UCSD-AML1 (cell line): Measurements from ENCODE around the gene CCL21.

Experiments used
- DNase-seq: peaks from one replicate; lab custom pipeline; 2025; ENCODE audit not compliant: unreplicated experiment; lab: John Stamatoyannopoulos, UW

CCL21 gene

DNA sequence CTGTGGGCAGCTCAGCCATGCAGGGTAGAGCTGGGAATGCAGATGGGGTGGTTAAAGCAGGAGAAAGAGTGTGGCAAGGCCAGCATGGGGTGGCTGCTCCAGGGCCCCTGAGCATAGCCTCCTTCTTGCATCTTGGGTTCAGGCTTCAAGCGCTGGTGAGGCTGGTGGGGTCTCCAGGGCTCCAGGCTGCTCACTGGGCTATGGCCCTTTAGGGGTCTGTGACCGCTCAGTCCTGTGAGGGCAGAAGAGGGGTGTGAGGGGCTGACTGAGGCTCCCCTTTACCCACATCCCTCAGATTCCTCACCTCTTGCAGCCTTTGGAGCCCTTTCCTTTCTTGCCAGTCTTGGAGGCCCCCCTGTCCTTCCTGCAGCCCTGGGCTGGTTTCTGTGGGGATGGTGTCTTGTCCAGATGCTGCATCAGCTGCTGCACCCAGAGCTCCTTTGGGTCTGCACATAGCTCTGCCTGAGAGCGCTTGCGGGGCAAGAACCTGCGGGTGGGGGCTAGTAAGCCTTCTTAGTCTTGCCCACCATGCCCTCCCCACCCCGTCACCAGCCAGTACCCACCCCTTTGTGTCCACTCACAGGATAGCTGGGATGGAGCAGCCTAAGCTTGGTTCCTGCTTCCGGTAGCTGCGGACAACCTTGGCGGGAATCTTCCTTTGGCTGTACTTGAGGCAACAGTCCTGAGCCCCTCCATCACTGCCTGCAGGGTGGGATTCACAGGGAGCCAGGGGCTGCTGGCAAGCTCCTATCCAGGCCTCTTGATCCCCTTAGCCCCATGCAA, 549 bp downstream of the CCL21 start:
- DNase-seq, result no peak

DNA sequence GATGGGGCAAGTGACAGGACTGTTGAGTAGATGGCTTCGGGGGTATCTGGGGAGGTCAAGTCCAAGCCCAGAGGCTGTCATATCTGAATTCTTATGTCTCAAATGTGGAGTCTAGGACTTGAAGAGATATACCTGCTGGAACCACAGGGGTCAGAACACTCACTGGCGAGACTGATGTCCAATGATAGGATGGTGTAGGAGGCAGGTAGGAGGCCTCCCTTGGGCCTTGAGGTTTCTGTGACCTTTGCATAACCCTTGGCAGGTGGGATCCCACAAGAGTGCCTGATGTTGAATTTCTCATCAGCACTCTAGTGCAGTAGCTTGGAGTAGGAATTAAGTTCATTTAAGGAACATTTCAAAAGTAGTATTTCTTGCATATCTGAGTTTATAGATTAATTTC, 2.8 kb downstream of the CCL21 start:
- DNase-seq, result no peak

DNA sequence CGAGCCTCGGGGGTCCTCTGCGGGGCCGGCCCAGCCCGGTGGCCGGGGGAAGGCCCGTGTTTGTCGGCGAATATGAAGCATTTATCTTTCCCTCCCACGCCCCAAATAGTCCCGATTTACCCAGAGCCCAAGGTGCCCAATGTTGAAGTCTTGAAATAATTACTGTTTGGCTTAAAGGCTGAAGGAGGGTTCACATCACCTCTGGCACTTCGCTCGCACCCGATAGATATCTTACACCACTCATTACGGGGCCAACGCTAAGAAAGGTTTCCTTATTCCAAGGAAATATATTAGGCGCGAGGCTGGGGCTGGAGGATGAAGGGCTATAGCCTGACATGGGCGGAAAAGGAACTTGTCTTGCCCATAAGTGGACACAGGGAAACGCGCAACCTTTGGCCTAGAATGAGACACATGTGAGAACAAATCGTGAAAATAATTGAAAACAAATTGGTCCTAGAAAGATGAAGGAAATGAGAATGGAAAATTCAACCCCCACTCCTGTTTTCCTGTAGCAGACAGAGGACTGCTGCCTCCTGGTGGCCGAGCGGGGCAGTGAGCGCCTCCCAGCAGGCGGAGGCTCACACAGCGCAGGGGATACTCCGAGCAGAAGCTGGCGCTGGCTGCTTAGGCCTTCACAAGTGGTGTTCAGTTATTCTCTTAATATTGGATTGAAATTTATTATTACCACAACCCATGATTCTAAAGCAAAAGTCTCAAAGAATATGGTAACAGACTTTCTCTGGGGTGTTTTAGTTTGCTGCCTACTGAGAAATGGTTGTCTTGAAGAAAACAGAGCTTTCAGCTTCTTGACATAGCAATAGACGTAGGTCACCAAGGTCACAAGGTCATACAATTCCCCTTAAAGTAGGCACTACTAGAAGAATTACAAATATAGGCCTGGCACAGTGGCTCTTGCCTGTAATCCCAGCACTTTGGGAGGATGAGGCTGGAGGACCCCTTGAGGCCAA, 7.9 kb downstream of the CCL21 start:
- peak; percentile 79 for DNase-seq

DNA sequence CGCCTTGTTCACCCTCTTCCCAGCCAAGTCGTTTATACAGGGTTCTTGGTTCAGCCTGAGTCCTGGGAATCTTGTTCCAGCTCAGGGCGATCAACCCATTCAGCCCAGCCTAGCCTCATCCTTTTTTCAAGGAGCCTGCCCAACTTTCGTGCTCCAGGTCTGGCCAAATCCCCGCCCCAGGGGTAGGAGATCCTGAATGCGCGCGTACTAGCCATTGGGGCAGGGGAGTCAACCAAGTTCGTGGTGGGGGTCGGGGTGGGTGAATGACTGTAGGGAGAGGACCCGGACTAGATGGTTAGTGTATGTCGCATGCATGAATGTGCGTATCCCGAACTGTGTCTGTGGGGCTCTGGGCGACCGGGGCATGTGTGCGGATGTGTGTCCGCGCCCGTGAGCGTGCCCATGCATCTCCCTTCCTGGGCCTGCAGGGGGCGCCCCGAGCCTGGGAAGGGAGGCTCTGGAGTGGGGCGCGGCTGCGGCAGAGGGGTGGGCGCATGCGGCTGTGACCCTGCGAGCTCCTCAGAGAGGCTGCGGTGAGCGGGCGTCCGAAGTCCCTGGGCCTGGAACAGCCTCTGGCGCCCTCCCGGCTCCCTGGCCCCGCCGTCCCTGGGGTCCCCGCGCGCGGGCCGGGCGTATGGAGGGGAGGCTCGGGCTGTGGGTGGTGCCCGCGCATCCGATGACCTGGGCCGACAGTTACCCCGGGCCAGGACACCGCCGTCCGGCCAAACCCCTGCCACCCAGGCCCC, 8.7 kb downstream of the CCL21 start:
- peak; percentile 71 for DNase-seq

DNA sequence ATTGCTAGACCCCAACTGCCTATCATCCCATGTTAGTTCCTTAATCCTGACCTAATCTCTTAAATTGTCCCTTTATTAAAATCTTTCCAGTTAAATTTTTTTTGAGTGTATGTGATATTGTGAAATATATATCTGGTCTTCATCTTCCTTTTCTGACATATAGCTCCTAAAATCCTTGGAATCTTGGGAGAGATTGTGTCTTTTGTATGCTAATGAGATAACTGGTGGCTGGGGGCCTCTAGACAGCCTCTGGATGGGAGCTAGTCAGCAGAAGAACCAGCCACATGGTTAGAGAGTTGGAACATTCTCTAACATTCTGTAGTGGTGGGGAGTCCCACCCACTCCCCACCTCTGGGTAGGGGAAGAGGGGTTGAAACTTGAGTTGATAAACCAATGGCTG, 15.1 kb downstream of the CCL21 start:
- no peak for DNase-seq

DNA sequence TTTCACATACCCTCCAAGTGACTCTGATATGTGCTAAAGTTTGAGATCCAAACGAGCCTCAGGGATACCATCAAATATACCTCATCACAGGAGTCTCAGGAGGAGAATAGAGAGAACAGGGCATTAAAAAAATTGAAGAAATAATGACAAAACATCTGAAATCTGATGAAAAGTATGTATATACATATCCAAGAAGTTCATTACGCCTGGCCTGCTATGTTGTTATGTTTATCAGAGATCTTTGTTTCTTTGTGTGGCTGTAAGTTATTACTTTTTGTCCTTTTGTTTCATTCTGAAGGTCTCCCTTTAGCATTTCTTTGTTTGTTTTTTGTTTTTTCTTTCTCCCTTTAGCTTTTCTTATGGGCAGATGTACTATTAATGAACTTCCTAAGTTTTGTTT, 16.4 kb downstream of the CCL21 start:
- no peak for DNase-seq

DNA sequence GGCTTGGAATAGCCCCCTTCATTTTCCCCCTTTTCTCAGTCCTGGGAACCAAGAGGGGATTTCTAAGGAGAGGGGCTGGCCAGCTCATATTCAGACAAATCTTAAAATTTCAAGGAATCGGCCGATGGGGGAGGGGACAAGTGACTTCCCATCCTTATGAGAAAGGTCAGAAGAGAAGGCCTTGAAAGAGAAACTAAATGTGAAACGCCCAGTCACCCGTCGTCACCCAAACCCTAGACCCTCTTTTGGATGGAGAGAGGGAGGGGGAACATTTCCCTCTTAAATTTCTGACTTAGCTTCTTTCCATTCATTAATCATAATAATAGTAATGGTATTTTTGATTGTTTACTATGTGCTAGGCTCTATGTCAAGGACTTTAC, 18.0 kb downstream of the CCL21 start:
- DNase-seq, result no peak

DNA sequence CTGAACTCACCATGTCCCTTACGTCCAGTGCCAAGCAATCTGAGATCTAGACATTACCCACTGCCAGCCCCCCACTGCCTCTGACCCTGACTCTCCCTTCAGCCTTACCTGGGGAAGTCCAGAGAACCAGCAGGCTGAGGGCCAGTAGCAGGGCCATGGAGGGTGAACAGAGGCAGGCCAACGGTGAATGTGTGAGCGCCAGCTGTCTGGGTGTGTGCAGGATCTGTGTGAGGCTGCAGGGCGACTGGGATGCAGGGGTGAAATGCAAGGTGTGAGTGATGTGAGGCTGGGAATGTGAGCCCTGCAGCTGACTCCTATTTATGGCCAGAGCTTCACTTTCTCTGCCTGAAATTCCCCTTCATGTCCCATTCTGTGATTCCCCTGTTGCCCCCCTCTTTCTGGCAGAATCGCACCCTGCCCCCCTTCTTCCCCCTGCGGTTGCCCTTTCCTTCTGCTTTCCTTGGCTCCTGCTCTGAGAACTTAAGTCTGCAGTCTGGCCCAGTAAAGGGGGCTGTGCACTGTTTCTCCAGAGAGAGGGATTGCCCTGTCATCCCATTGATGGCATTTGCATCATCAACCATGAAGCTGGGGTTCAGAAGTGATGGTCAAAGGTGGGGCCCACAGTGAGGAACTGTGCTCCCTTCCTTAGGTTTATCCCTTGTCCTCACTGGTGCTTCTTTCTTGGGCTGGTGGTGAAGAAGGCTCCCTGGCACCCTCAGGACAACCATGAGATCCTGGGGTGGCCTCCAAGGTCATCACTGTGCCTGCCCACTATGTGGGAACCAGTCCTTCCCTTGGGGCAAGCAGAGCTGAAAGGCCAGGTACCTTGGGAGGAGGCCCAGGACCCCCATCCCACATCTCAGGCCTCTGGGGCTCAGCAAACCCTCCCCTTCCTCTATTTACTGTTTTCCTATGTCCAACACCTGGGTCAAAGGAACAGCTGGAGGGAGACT, 18.7 kb downstream of the CCL21 start, which contains the start of gene CCL19:
Gene CCL19 (minus strand): TSS at position 294 of the 953 bp plus-strand sequence. CDS start 137 bp downstream, at position 157.
- peak; percentile 37 for DNase-seq

DNA sequence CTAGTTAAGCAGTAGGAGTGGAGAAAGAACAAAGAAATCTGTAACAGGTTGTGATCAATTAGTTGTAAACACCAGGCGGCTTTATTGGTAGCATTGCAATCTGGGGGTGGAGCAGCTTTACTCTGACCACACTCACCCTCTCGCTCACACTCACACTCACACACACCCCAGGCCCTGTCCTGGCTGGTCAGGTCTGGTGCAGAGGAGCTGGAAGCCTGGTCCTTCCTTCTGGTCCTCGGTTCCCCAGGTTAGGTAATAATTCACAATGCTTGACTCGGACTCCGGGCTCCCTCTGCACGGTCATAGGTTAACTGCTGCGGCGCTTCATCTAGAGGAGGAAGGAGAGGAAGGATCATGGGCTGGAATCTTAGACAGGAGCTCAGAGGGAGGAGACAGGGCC, 20.4 kb downstream of the CCL21 start:
- no peak for DNase-seq

DNA sequence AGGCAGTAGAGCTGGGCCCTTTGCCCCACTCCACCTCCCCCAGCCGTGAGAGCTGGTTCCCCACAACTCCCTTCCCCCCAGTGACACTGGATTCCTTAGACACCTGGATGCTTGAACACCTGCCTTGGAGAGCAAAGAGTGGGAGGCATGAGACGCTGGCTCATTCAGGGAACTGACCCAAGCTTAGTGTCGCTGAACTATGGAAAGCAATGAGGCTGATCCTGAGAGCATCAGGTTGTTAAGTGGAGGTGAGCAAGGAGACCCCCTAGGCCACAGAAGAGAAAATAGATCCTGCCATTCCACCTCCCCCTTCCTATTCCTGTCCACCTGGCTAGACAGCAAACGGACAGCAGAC, 20.8 kb downstream of the CCL21 start:
- DNase-seq, result no peak

DNA sequence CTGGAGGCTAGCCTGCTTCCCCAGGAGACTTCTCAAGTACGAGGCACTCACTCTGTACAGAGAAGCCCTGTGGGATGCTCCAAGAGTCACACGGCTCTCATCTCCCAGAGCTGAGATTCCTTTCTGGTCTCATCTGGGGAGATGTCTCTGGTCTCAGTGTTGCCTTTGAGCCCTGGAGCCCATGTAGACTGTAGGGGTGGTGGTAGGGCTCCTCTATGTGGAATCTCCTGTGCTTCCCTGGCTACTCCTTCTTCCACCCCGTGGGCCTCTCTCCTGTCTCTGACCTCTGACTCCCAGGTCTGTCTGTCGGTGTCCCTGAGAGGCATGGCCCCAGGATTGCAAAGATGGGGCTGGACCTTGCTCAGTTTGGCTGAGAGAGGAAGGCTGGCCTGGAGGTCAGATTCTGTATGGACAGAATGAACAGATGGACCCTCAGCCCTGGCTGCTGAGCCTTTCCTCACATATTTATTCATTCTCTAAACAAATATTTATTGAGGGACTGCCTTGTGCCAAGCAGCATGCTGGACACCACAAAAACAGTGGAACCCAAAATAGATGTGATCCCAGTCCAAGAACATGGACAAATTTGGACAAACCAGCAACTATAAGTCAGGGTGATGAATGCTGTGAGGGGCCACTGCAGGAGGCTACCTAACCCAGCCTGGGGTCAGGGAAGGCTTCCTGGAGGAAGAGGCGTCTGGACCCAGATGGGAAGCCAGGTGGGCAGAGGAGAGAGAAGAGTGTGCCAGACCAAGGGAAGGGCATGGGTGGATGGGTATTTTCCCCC, 21.4 kb downstream of the CCL21 start:
- no peak for DNase-seq

DNA sequence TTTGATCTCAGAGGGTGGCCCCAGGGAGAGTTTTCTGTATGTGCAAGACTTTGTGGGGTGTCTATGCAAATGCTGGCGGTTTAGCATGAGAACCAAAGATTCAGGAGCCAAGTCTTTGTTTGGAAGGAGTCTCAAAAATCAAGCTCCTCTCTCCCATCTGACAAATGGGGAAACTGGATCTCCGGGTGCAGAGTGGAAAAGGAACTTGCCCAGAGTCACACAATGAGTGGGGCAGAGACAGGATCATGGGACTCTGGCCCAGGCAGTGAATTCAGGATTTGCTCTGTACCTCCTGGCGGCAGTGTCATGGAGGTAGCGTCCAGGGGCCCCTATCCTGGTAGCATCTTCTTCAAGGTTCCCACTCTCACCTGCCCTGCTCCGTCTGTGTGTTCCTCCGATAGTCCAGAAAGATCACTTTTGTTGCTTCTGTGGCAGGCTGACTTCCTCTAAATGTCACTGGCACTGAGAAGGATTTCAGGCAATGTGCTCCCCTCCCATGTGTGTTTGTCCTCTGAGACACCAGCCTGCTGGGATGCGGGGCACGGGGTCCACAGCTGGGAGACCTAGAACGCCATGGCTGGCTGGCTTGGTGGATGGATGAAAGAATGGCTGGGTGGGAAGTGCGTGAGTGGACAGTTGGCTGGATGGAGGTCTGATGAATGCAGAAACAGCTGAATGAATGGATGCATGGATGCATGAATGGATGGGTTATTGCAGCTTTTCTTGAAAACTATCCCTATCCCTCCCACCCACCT, 22.5 kb downstream of the CCL21 start:
- no peak for DNase-seq

DNA sequence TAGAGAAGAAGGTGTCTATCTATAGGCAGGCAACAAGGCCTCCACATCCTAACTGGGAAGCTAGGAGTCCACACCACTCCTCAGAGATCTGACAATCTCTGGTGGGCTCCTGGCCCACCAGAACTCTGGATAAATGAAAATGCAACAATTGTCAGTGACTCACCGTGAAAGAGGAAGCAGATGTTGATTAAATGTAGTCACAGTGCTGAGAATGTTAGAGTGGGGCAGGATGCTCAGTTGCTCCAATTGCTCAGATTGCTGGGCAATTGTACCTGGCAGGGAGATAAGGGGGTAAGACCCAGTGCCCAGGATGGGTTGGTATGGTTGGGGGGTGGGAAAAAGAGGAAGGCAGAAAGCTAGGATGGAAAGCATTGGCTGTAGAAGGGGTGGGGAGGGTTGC, 23.2 kb downstream of the CCL21 start:
- DNase-seq, result no peak

DNA sequence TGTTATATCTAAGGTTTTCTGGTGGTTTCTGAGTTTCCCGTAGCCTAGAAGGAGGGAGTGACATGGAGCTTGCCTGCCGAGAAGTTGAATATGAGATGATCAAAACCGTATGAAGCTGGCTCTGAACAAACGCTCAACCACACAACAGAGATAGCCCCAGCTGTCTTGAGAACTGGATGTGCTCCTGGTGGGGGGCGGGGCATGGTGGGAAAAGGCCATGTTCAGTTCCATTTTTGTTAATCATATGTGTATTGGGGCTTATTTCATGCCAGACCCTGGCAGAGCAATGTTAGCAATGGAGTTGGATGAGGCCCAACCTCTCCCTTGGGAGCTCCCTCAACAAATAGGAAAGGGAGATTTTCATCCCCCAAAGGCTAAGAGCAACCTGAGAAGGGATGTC, 23.7 kb downstream of the CCL21 start:
- no peak for DNase-seq

DNA sequence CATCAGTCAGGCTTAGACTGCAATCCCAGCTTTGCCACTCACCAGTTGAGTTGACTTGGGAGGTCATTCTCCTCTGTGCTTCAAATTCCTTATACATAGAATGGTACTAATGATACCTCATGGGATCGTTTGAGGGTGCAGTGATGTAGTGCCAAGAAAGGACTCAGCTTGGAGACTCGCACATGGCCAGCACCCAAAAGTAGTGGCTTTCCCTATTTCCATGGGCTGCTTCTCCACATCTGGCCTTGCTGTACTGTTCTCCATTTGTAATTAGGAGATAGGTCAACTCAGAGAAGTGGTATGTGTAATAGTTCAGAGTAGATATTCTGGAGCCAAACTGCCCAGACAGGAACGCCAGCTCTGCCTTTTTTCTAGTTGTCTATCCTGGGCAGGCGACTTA, 24.3 kb downstream of the CCL21 start:
- DNase-seq, result no peak

DNA sequence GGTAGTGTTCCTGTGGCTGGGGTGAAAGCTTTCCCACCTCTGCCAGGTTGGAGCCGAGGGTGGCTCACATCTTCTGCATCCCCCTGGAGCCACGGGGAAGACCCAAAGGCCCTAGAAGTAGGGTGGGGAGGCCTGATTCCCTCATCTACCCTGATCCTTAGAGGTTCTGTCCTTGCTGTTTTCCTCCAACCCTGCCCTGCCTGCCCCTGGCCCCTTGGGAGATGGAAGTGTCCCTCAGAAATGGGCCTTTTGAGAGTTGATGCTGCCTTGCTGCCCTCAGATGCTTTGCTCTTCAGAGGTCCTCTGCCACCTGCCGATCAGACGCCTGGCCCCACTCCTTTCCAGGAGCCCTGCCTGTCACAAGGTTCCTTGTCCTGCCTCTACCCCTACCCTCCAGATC, 25.1 kb downstream of the CCL21 start:
- DNase-seq, result no peak

DNA sequence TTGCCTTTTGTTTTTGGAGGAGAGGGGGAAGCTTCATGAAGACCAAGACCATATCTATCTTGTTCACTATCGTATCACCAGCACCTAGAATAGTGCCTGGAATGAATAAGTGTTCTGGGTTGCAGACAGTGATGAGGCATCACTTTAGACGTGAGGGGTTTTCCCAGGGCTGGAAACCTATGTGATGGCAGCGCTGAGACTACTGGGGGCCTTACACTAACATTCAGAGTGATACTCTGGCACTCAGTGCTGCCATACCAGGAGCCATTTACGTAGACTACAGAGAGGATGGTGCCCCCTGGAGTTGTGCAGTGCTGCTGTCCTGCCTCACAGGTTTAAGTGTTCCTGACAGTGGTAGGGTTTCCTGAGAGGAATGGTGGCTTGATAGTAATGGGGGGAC, 25.8 kb downstream of the CCL21 start:
- no peak for DNase-seq

DNA sequence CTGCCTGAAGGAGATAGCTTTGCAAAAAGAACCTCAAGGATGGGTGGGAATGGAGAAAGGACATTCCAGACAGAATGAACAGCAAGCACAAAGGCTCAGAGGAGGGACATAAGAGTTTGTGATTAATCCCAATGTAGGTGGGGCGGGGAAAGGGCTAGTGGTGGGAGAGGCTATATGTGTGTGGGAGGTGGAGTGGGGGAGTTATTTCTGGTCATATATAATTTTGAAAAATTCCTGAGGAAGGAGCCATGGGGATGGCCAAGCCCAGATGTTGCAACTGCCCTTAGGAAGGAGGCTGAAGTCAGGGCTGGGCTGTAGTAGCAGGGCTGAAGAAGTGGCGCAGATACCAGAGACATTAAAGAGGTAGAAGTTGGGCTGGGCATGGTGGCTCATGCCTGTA, 34.1 kb downstream of the CCL21 start:
- no peak for DNase-seq
